Glutamatergic neuron (in vitro differentiated cells): ENCODE measurements around the gene FBLN2. TPM values are rescaled to one million over a fixed set of nuclear protein-coding genes. Genes with fewer than 3 reads are reported as not detected.

Experiments used
- DNase-seq: peaks from one replicate; pipeline ENCODE4 v3.0.0; 2022
- H3K27ac Mint-ChIP-seq: one replicate; pipeline ENCODE4 v1.8.0; 2020; ENCODE audit warnings: mild to moderate bottlenecking, mixed read lengths, inconsistent platforms; ENCODE audit not compliant: unreplicated experiment
- H3K27me3 Mint-ChIP-seq: one replicate; pipeline ENCODE4 v1.8.0; 2020; ENCODE audit warnings: mild to moderate bottlenecking, moderate library complexity, mixed read lengths, inconsistent platforms; ENCODE audit not compliant: unreplicated experiment
- H3K36me3 Mint-ChIP-seq: one replicate; pipeline ENCODE4 v1.8.0; 2020; ENCODE audit warnings: mild to moderate bottlenecking, mixed read lengths, inconsistent platforms; ENCODE audit not compliant: unreplicated experiment
- H3K4me1 Mint-ChIP-seq: one replicate; pipeline ENCODE4 v1.8.0; 2020; ENCODE audit warnings: mild to moderate bottlenecking, low read depth, mixed read lengths, inconsistent platforms; ENCODE audit not compliant: unreplicated experiment
- H3K4me3 Mint-ChIP-seq: one replicate; pipeline ENCODE4 v1.8.0; 2020; ENCODE audit warnings: mild to moderate bottlenecking, mixed read lengths, inconsistent platforms; ENCODE audit not compliant: unreplicated experiment
- H3K9me3 Mint-ChIP-seq: one replicate; pipeline ENCODE4 v1.8.0; 2020; ENCODE audit warnings: mild to moderate bottlenecking, moderate library complexity, mixed read lengths, inconsistent platforms; ENCODE audit not compliant: unreplicated experiment
- total RNA-seq: library from RNA; stranded (reverse); fragmentation: NEBNext Ultra II Directional; extraction: Animal tissue kit (Norgen Biotek cat#: 25700); gene quantifications from one replicate; pipeline ENCODE4 v1.2.1, GENCODE V29; 2021; ENCODE audit not compliant: unreplicated experiment
- TF ChIP-seq, protein P1 (sequence below): fragments of 200-600 bp; sonication (generic); IDR thresholded peaks from one replicate; pipeline ENCODE4 v1.5.0; 2021; ENCODE audit not compliant: partially characterized antibody, unreplicated experiment

Gene FBLN2
- total RNA-seq, 1 donor from 2014 or later = 2.1 TPM

DNA sequence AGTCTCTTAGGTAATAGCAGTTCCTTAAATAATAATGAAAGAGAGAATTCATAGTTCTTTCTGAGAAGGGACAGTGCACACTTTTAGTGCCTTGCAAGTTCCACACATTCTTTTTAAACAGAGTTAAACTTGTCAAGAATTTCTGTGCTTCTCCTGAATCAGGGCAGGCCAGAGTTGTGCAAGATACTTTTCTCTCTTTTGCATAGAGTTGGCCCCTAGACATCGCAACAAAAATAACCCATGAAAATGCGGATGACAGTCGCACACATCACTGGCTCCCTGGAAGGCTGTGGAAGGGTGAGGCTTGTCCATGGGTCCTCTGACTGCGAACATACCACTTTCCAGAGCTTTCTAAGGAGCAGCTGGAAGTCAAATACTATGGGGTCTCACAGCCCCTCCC, 40.1 kb downstream of the FBLN2 start:
- TF ChIP-seq, protein P1, sequence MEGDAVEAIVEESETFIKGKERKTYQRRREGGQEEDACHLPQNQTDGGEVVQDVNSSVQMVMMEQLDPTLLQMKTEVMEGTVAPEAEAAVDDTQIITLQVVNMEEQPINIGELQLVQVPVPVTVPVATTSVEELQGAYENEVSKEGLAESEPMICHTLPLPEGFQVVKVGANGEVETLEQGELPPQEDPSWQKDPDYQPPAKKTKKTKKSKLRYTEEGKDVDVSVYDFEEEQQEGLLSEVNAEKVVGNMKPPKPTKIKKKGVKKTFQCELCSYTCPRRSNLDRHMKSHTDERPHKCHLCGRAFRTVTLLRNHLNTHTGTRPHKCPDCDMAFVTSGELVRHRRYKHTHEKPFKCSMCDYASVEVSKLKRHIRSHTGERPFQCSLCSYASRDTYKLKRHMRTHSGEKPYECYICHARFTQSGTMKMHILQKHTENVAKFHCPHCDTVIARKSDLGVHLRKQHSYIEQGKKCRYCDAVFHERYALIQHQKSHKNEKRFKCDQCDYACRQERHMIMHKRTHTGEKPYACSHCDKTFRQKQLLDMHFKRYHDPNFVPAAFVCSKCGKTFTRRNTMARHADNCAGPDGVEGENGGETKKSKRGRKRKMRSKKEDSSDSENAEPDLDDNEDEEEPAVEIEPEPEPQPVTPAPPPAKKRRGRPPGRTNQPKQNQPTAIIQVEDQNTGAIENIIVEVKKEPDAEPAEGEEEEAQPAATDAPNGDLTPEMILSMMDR = no peak
- Mint-ChIP-seq H3K4me1 (no peaks in the 10 kb centered on the region), H3K4me3 (no peak overlapping the region), H3K36me3 (no peaks in the 10 kb centered on the region), H3K27ac (no peak overlapping the region), H3K27me3 (peaks cover 1% of the 10 kb centered on the region), H3K9me3 (peaks cover 2% of the 10 kb centered on the region)
- no peak for DNase-seq

DNA sequence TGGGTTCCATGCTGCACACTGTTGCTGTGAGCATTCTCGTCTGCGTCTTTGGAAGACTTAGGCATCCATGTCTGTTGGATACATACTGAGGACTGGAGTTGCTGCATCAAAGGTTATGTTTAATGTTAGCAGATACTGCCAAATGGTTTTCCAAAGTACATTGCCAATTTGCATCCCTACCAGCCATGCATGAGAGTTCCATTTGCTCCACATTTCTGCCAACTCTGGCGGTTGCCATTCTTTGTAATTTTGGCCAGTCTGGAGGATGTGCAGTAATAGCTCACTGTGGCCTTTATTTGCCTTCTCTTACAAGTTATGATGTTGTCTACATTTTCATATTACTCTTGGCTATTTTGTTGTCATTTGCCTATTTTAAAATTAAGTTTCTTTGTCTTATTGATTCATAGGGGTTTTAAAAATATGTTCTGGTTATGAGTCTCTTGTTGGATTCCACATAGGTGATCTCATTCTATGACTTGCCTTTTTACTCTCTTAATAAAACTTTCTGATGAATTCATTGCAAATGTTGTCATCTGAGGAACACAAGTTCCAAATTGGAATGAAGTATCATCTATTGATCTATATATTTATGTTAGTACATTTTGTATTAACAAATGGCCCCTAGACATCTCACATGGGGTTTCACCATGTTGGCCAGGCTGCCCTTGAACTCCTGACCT, 42.1 kb downstream of the FBLN2 start:
- H3K27ac Mint-ChIP-seq = no peak overlapping the region
- TF ChIP-seq, protein P1 = no peak
- H3K9me3 Mint-ChIP-seq = peaks cover 2% of the 10 kb centered on the region
- peaks cover 6% of the 10 kb centered on the region for H3K4me1 Mint-ChIP-seq
- no peaks in the 10 kb centered on the region for H3K36me3 Mint-ChIP-seq
- H3K27me3 Mint-ChIP-seq = no peaks in the 10 kb centered on the region
- no peak for DNase-seq
- H3K4me3 Mint-ChIP-seq = no peak overlapping the region

DNA sequence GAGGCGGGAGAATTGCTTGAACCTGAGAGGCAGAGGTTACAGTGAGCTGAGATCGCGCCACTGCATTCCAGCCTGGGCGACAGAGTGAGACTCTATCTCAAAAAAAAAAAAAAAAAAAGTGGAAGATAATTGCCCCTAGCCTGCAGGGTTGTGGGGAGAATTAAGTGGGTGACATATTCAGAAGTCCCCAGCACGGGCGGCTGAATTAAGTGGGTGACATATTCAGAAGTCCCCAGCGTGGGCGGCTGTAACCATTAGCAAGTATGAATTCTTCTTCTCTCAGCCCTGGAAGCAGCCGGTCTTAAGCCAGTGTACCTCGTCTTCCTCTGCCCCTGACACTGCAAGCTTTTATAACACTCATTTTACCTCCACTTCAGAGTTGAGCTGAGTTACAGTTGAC, 44.7 kb downstream of the FBLN2 start:
- no peak overlapping the region for H3K27ac Mint-ChIP-seq
- peaks cover 4% of the 10 kb centered on the region for H3K9me3 Mint-ChIP-seq
- TF ChIP-seq, protein P1 = no peak
- H3K4me3 Mint-ChIP-seq = no peak overlapping the region
- peaks cover 5% of the 10 kb centered on the region for H3K27me3 Mint-ChIP-seq
- no peaks in the 10 kb centered on the region for H3K36me3 Mint-ChIP-seq
- DNase-seq = no peak
- peaks cover 6% of the 10 kb centered on the region for H3K4me1 Mint-ChIP-seq

DNA sequence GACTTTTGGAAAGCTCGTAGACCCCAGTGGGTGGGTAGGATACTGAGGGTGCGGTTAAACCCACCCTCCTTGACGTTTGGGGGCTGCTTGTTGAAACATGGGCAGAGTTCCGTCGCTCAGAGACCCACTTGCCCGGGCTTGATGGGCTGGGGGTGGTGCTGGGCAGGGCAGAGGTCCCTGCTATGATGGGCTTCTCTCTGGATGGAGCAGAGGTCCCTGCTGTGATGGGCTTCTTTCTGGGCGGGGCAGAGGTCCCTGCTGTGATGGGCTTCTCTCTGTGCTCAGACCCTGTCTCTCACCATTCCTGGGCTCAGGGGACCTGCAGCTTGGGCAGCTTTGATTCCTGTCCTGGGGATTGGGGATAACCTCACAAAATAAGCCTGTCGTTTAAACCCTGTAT, 45.2 kb downstream of the FBLN2 start:
- no peak for DNase-seq
- TF ChIP-seq, protein P1 = no peak
- no peak overlapping the region for H3K4me3 Mint-ChIP-seq
- H3K27me3 Mint-ChIP-seq = peaks cover 7% of the 10 kb centered on the region
- H3K9me3 Mint-ChIP-seq = peaks cover 7% of the 10 kb centered on the region
- H3K36me3 Mint-ChIP-seq = no peaks in the 10 kb centered on the region
- H3K4me1 Mint-ChIP-seq = peaks cover 6% of the 10 kb centered on the region
- no peak overlapping the region for H3K27ac Mint-ChIP-seq

DNA sequence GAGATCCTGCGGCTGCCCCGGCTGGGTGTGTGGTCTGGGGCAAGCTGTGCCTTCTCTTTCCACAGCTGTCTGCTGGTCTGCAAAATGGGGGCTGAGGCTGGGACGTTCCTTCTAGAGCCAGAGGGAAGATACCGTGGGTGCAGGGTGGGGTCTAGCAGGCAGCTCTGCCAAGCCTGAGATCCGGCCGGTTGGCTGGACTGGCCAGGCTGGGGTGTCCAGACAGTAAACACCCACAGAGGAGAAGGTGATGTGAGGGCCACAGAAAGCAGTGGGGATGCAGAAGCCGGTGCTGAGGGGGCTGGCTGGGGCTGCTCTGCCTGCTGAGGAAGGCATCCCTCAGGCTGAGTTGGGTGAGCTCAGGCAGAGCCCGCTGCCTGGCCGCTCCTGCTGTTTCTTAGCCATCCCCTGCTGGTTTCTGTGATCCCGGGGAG, 46.1 kb downstream of the FBLN2 start:
- TF ChIP-seq, protein P1 = no peak
- Mint-ChIP-seq H3K4me3 (no peak overlapping the region), H3K27me3 (peaks cover 7% of the 10 kb centered on the region), H3K27ac (no peak overlapping the region), H3K9me3 (peaks cover 7% of the 10 kb centered on the region), H3K36me3 (no peaks in the 10 kb centered on the region), H3K4me1 (peaks cover 6% of the 10 kb centered on the region)
- DNase-seq = no peak
